SK-N-SH (cell line): Measurements from ENCODE around the gene MATN4. TPM values are rescaled to one million over a fixed set of nuclear protein-coding genes. Genes with fewer than 3 reads are reported as not detected.

Source experiments
- CTCF ChIA-PET: fragments of 300-600, 350-600 bp; formaldehyde crosslinking; extraction: SDS; loops from one replicate; lab custom pipeline; 2021; lab: Yijun Ruan, JAX
- POLR2A ChIA-PET: fragments of 350-600 bp; sonication (Branson Sonifier 250); formaldehyde crosslinking; extraction: SDS; loops from one replicate; lab custom pipeline; 2020; ENCODE audit warnings: antibody characterized with exemption, inconsistent platforms; lab: Yijun Ruan, JAX
- DNase-seq: peaks from one replicate; pipeline ENCODE4 v3.0.0; 2012
- H2AFZ ChIP-seq: fragments of 200-600 bp; sonication (generic); 2 replicates; pipeline ENCODE4 v1.8.1; 2016; ENCODE audit warnings: antibody characterized with exemption, mild to moderate bottlenecking, low read depth
- H3F3A ChIP-seq: fragments of 200-600 bp; sonication (generic); replicated peaks from 2 replicates; pipeline ENCODE3; 2016; ENCODE audit warnings: antibody characterized with exemption, mild to moderate bottlenecking; ENCODE audit not compliant: insufficient read depth
- H3K27ac ChIP-seq, 2 experiments: fragments of 200-500 bp in 1 of 2; fragments of 200-600 bp in 1 of 2; sonication (Bioruptor generic) in 1 of 2; sonication (generic), shearing (Covaris generic) in 1 of 2; 2 replicates each; pipeline versions ENCODE4 v1.5.1 to v1.6.1; 2014 to 2016; ENCODE audit warnings: low read depth in 2 of 2, inconsistent platforms in 1 of 2, low read length in 1 of 2, mild to moderate bottlenecking in 1 of 2, mixed read lengths in 1 of 2
- H3K27me3 ChIP-seq: fragments of 200-600 bp; sonication (generic), shearing (Covaris generic); 2 replicates; pipeline ENCODE4 v1.6.1; 2016; ENCODE audit warnings: mixed run types; ENCODE audit not compliant: insufficient read depth
- H3K36me3 ChIP-seq, 2 experiments: fragments of 200-500 bp in 1 of 2; fragments of 200-600 bp in 1 of 2; sonication (Bioruptor generic) in 1 of 2; sonication (generic) in 1 of 2; replicated peaks in 1 of 2; 2 replicates each; pipeline versions ENCODE3 to v1.5.1; 2014 to 2016; ENCODE audit warnings: low read length in 1 of 2, mild to moderate bottlenecking in 1 of 2; ENCODE audit not compliant: insufficient read depth in 2 of 2, control insufficient read depth in 1 of 2
- H3K4me1 ChIP-seq, 2 experiments: fragments of 200-500 bp in 1 of 2; fragments of 200-600 bp in 1 of 2; sonication (Bioruptor generic) in 1 of 2; sonication (generic), shearing (Covaris generic) in 1 of 2; 2 replicates each; pipeline versions ENCODE4 v1.5.1 to v1.6.1; 2014 to 2016; ENCODE audit warnings: low read depth in 1 of 2, low read length in 1 of 2, mixed run types in 1 of 2; ENCODE audit not compliant: insufficient read depth in 2 of 2, control insufficient read depth in 1 of 2
- H3K4me2 ChIP-seq: fragments of 200-600 bp; sonication (generic), shearing (Covaris generic); 2 replicates; pipeline ENCODE4 v1.6.1; 2017; ENCODE audit warnings: mixed run types
- H3K4me3 ChIP-seq, 2 experiments: fragments of 200-500 bp in 1 of 2; fragments of 200-600 bp in 1 of 2; sonication (Bioruptor generic) in 1 of 2; sonication (generic), shearing (Covaris generic) in 1 of 2; 2 replicates each; pipeline versions ENCODE4 v1.5.1 to v1.8.1; 2014 to 2016; ENCODE audit warnings: low read depth in 2 of 2, inconsistent platforms in 1 of 2, low read length in 1 of 2, mild to moderate bottlenecking in 1 of 2, mixed read lengths in 1 of 2, moderate library complexity in 1 of 2
- H3K79me2 ChIP-seq: fragments of 200-600 bp; sonication (generic); 2 replicates; pipeline ENCODE4 v1.8.1; 2017; ENCODE audit warnings: mild to moderate bottlenecking; ENCODE audit not compliant: insufficient read depth
- H3K9ac ChIP-seq: fragments of 200-600 bp; sonication (generic); 2 replicates; pipeline ENCODE4 v1.6.1; 2017; ENCODE audit warnings: mixed run types
- H3K9me2 ChIP-seq: fragments of 200-600 bp; sonication (generic); 2 replicates; pipeline ENCODE4 v1.6.1; 2017; ENCODE audit warnings: mixed run types
- H3K9me3 ChIP-seq: fragments of 200-600 bp; sonication (generic); 2 replicates; pipeline ENCODE4 v1.6.1; 2017; ENCODE audit warnings: mixed run types, mild to moderate bottlenecking, moderate library complexity
- H4K20me1 ChIP-seq: fragments of 200-600 bp; sonication (generic); 2 replicates; pipeline ENCODE4 v1.6.1; 2017; ENCODE audit warnings: mild to moderate bottlenecking, mixed run types; ENCODE audit not compliant: insufficient read depth
- CHD2 ChIP-seq: fragments of 150-350 bp; IDR thresholded peaks from 2 replicates; pipeline ENCODE4 v1.6.1; 2018; ENCODE audit warnings: low read length; ENCODE audit not compliant: partially characterized antibody
- ELF1 ChIP-seq: IDR thresholded peaks from 2 replicates; pipeline ENCODE4 v1.4.0; 2012
- EZH2phosphoT487 ChIP-seq: fragments of 200-600 bp; sonication (generic); IDR thresholded peaks from 2 replicates; pipeline ENCODE4 v1.6.1; 2017; ENCODE audit warnings: low read depth, mixed run types, mild to moderate bottlenecking, antibody characterized with exemption, moderate library complexity, borderline replicate concordance
- FOSL2 ChIP-seq: IDR thresholded peaks from 2 replicates; pipeline ENCODE4 v1.4.0; 2012; ENCODE audit warnings: low read depth, mild to moderate bottlenecking, moderate library complexity, borderline replicate concordance
- JUND ChIP-seq: IDR thresholded peaks from 2 replicates; pipeline ENCODE4 v1.4.0; 2012
- MEF2A ChIP-seq: IDR thresholded peaks from 2 replicates; pipeline ENCODE4 v1.4.0; 2012; ENCODE audit warnings: low read depth, borderline replicate concordance
- NFIC ChIP-seq: IDR thresholded peaks from 2 replicates; pipeline ENCODE4 v1.4.0; 2012; ENCODE audit warnings: borderline replicate concordance
- NRF1 ChIP-seq: IDR thresholded peaks from 2 replicates; pipeline ENCODE4 v1.6.1; 2012; ENCODE audit warnings: low read depth, mild to moderate bottlenecking, low read length
- RFX5 ChIP-seq: IDR thresholded peaks from 2 replicates; pipeline ENCODE4 v1.6.1; 2012; ENCODE audit warnings: mild to moderate bottlenecking, improper control_type of control experiment, low read length
- SIN3A ChIP-seq: IDR thresholded peaks from 2 replicates; pipeline ENCODE4 v1.6.1; 2012; ENCODE audit warnings: low read depth, mild to moderate bottlenecking, low read length, moderate library complexity, borderline replicate concordance
- SMC3 ChIP-seq: IDR thresholded peaks from 2 replicates; pipeline ENCODE4 v1.6.1; 2012; ENCODE audit warnings: low read depth, low read length, improper control_type of control experiment
- TAF1 ChIP-seq: IDR thresholded peaks from 2 replicates; pipeline ENCODE4 v1.6.1; 2012; ENCODE audit warnings: low read depth, mild to moderate bottlenecking, low read length, moderate library complexity, borderline replicate concordance
- TCF12 ChIP-seq: IDR thresholded peaks from 2 replicates; pipeline ENCODE4 v1.4.0; 2012
- TEAD4 ChIP-seq: IDR thresholded peaks from 2 replicates; pipeline ENCODE4 v1.4.0; 2012; ENCODE audit warnings: mild to moderate bottlenecking, borderline replicate concordance; ENCODE audit not compliant: insufficient read depth
- WGBS: methylation state at CpG from one replicate; pipeline ENCODE4 v1.1.6; 2017; ENCODE audit warnings: low lambda C conversion rate; 5-methylcytosine and 5-hydroxymethylcytosine counted together
- polyA plus RNA-seq, 3 experiments: library from polyadenylated mRNA; depleted of rRNA; stranded (reverse); fragments of >200 nt; gene quantifications; 2 replicates each; pipeline ENCODE4 v1.2.3, GENCODE V29; 2012
- TF ChIP-seq, protein P1 (sequence below): IDR thresholded peaks from 2 replicates; pipeline ENCODE4; 2012
- TF ChIP-seq, protein P2 (sequence below): fragments of 150-350 bp; IDR thresholded peaks from 2 replicates; pipeline ENCODE4 v1.6.1; 2017; ENCODE audit warnings: antibody characterized with exemption, low read length, low read depth, borderline replicate concordance
- TF ChIP-seq, protein P3 (sequence below): fragments of 150-350 bp; IDR thresholded peaks from 2 replicates; pipeline ENCODE4 v1.6.1; 2016; ENCODE audit warnings: mild to moderate bottlenecking, low read depth, low read length
- TF ChIP-seq, protein P4 (sequence below): fragments of 200-600 bp; sonication (generic); IDR thresholded peaks from 2 replicates; pipeline ENCODE4 v1.6.1; 2017; ENCODE audit warnings: antibody characterized with exemption, mild to moderate bottlenecking, moderate library complexity

The MATN4 gene
- polyA plus RNA-seq, 1 of the 3 experiments (the other 2 are of a cell fraction): 0.16 TPM

GRCh38 chr20:45317826-45318225, 9.7 kb upstream of the MATN4 start:
- no peaks in the 10 kb centered on the region for H4K20me1 ChIP-seq
- POLR2A ChIA-PET: no interaction called here
- WGBS: 0% methylated on average over 1 of the region's 3 CpGs
- H3K79me2 ChIP-seq: no peaks in the 10 kb centered on the region
- H3K9ac ChIP-seq: no peak overlapping the region
- no peaks in the 10 kb centered on the region for H3K9me2 ChIP-seq
- no peak for TF ChIP-seq TCF12
- no peak for TF ChIP-seq SMC3
- TF ChIP-seq, protein P1, sequence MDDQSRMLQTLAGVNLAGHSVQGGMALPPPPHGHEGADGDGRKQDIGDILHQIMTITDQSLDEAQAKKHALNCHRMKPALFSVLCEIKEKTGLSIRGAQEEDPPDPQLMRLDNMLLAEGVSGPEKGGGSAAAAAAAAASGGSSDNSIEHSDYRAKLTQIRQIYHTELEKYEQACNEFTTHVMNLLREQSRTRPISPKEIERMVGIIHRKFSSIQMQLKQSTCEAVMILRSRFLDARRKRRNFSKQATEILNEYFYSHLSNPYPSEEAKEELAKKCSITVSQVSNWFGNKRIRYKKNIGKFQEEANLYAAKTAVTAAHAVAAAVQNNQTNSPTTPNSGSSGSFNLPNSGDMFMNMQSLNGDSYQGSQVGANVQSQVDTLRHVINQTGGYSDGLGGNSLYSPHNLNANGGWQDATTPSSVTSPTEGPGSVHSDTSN: no peak
- no peak for TF ChIP-seq SIN3A
- TF ChIP-seq EZH2phosphoT487: no peak
- TF ChIP-seq CHD2: no peak
- no peak for TF ChIP-seq TEAD4
- TF ChIP-seq TAF1: no peak
- TF ChIP-seq MEF2A: no peak
- TF ChIP-seq, protein P2, sequence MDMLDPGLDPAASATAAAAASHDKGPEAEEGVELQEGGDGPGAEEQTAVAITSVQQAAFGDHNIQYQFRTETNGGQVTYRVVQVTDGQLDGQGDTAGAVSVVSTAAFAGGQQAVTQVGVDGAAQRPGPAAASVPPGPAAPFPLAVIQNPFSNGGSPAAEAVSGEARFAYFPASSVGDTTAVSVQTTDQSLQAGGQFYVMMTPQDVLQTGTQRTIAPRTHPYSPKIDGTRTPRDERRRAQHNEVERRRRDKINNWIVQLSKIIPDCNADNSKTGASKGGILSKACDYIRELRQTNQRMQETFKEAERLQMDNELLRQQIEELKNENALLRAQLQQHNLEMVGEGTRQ: no peak
- no peak for TF ChIP-seq FOSL2
- TF ChIP-seq, protein P3, sequence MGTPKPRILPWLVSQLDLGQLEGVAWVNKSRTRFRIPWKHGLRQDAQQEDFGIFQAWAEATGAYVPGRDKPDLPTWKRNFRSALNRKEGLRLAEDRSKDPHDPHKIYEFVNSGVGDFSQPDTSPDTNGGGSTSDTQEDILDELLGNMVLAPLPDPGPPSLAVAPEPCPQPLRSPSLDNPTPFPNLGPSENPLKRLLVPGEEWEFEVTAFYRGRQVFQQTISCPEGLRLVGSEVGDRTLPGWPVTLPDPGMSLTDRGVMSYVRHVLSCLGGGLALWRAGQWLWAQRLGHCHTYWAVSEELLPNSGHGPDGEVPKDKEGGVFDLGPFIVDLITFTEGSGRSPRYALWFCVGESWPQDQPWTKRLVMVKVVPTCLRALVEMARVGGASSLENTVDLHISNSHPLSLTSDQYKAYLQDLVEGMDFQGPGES: no peak
- no peak for TF ChIP-seq NRF1
- TF ChIP-seq, protein P4, sequence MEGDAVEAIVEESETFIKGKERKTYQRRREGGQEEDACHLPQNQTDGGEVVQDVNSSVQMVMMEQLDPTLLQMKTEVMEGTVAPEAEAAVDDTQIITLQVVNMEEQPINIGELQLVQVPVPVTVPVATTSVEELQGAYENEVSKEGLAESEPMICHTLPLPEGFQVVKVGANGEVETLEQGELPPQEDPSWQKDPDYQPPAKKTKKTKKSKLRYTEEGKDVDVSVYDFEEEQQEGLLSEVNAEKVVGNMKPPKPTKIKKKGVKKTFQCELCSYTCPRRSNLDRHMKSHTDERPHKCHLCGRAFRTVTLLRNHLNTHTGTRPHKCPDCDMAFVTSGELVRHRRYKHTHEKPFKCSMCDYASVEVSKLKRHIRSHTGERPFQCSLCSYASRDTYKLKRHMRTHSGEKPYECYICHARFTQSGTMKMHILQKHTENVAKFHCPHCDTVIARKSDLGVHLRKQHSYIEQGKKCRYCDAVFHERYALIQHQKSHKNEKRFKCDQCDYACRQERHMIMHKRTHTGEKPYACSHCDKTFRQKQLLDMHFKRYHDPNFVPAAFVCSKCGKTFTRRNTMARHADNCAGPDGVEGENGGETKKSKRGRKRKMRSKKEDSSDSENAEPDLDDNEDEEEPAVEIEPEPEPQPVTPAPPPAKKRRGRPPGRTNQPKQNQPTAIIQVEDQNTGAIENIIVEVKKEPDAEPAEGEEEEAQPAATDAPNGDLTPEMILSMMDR: no peak
- TF ChIP-seq ELF1: no peak
- no peak for TF ChIP-seq RFX5
- TF ChIP-seq NFIC: no peak
- TF ChIP-seq JUND: no peak
- H3K4me1 ChIP-seq: peaks cover 0 to 4% of the 10 kb centered on the region in 2 experiments; a peak in 1 of 4 replicates
- H2AFZ ChIP-seq: no peak overlapping the region
- no peak overlapping the region for H3K4me2 ChIP-seq
- CTCF ChIA-PET: interaction anchor here (0.6 to 9.8 kb wide), 15 partner anchors 19 to 473 kb away, joined by 3 to 122 read pairs (median 11); partner anchors contain the start of genes SDC4 and SYS1
- H3K9me3 ChIP-seq: no peaks in the 10 kb centered on the region
- H3K27me3 ChIP-seq: peaks cover 12% of the 10 kb centered on the region; the same call in 1 of the 2 replicates
- H3F3A ChIP-seq: peaks cover 4% of the 10 kb centered on the region
- no peak overlapping the region for H3K4me3 ChIP-seq
- no peak overlapping the region for H3K27ac ChIP-seq
- DNase-seq: no peak
- H3K36me3 ChIP-seq: no peaks in the 10 kb centered on the region
